Loucy (cell line): Measurements from ENCODE around the gene BPIFB3.
A peak's percentile ranks its signal among the peaks of the same experiment; 100 is the strongest.
"Not testable (repeated sequence)": the region's sequence is repeated elsewhere in the genome, so short reads cannot be mapped to it uniquely, and the experiment has no call there.

Experiments used
- H2AFZ ChIP-seq: fragments of 200-600 bp; sonication (generic); 2 replicates; pipeline ENCODE4 v1.6.0; 2016; ENCODE audit warnings: antibody characterized with exemption, mild to moderate bottlenecking, low read length, moderate library complexity
- H3F3A ChIP-seq: fragments of 200-600 bp; 2 replicates; pipeline ENCODE4 v1.6.0; 2016; ENCODE audit warnings: antibody characterized with exemption, low read depth, mild to moderate bottlenecking
- H3K27me3 ChIP-seq: fragments of 200-600 bp; sonication (generic); 2 replicates; pipeline ENCODE4 v1.6.1; 2014; ENCODE audit warnings: low read length, mild to moderate bottlenecking; ENCODE audit not compliant: insufficient read depth, poor library complexity, severe bottlenecking
- H3K36me3 ChIP-seq: fragments of 200-600 bp; sonication (generic); 2 replicates; pipeline ENCODE4 v1.6.1; 2016; ENCODE audit warnings: low read length; ENCODE audit not compliant: insufficient read depth
- H3K4me1 ChIP-seq: fragments of 200-600 bp; sonication (generic); 2 replicates; pipeline ENCODE4 v1.5.1; 2014; ENCODE audit warnings: low read length, mild to moderate bottlenecking; ENCODE audit not compliant: insufficient read depth, poor library complexity, severe bottlenecking
- H3K4me2 ChIP-seq: fragments of 200-600 bp; sonication (generic); 2 replicates; pipeline ENCODE4 v1.6.0; 2014; ENCODE audit warnings: antibody characterized with exemption, low read length, low read depth, mild to moderate bottlenecking; ENCODE audit not compliant: poor library complexity, severe bottlenecking
- H3K4me3 ChIP-seq: fragments of 200-600 bp; sonication (generic); 2 replicates; pipeline ENCODE4 v1.5.1; 2014; ENCODE audit warnings: low read length, mild to moderate bottlenecking, mixed read lengths; ENCODE audit not compliant: poor library complexity, severe bottlenecking
- H3K79me2 ChIP-seq: fragments of 200-600 bp; sonication (generic); 2 replicates; pipeline ENCODE4 v1.6.1; 2014; ENCODE audit warnings: low read length; ENCODE audit not compliant: insufficient read depth
- H3K9ac ChIP-seq: fragments of 200-600 bp; sonication (generic); 2 replicates; pipeline ENCODE4 v1.6.0; 2014; ENCODE audit warnings: mild to moderate bottlenecking, low read depth, low read length, moderate library complexity; ENCODE audit not compliant: poor library complexity, severe bottlenecking
- H3K9me2 ChIP-seq: fragments of 200-600 bp; sonication (generic); replicated peaks from 2 replicates; pipeline ENCODE4 v1.6.1; 2016; ENCODE audit warnings: low read depth, low read length, mixed read lengths
- H3K9me3 ChIP-seq: fragments of 200-600 bp; sonication (generic); 2 replicates; pipeline ENCODE4 v1.6.1; 2014; ENCODE audit warnings: mild to moderate bottlenecking, antibody characterized with exemption, low read length, low read depth; ENCODE audit not compliant: insufficient read depth
- H4K20me1 ChIP-seq: fragments of 200-600 bp; sonication (generic); 2 replicates; pipeline ENCODE4 v1.6.0; 2014; ENCODE audit warnings: antibody characterized with exemption, low read length, mild to moderate bottlenecking; ENCODE audit not compliant: insufficient read depth, poor library complexity, severe bottlenecking
- CTCF ChIP-seq: fragments of 200-600 bp; sonication (generic); conservative IDR thresholded peaks from 2 replicates; pipeline ENCODE4 v1.5.1; 2014; ENCODE audit warnings: mild to moderate bottlenecking, antibody characterized with exemption, low read length
- EZH2phosphoT487 ChIP-seq: fragments of 200-600 bp; IDR thresholded peaks from 2 replicates; pipeline ENCODE4 v1.6.1; 2018; ENCODE audit warnings: antibody characterized with exemption, mild to moderate bottlenecking, moderate library complexity, borderline replicate concordance

The BPIFB3 gene

GRCh38 chr20:33112547-33113386 lies 59.1 kb downstream of the BPIFB3 start:
- Histone ChIP-seq H2AFZ (peak overlapping the region; percentile 59; the same call in 1 of the 2 replicates), H3K4me1 (no peaks in the 10 kb centered on the region), H4K20me1 (no peaks in the 10 kb centered on the region), H3K4me2 (no peak overlapping the region), H3K27me3 (no peaks in the 10 kb centered on the region), H3K9me2 (no peaks in the 10 kb centered on the region), H3K9me3 (no peaks in the 10 kb centered on the region), H3K9ac (no peak overlapping the region), H3F3A (no peaks in the 10 kb centered on the region), H3K79me2 (no peaks in the 10 kb centered on the region), H3K4me3 (no peak overlapping the region), H3K36me3 (no peaks in the 10 kb centered on the region)
- TF ChIP-seq CTCF = no peak
- no peak for TF ChIP-seq EZH2phosphoT487

- no peaks in the 10 kb centered on the region for H4K20me1 ChIP-seq
- peak overlapping the region; percentile 59; the same call in 1 of the 2 replicates for H2AFZ ChIP-seq
- no peaks in the 10 kb centered on the region for H3K4me1 ChIP-seq
- H3F3A ChIP-seq = no peaks in the 10 kb centered on the region
- H3K4me3 ChIP-seq = no peak overlapping the region
- H3K79me2 ChIP-seq = no peaks in the 10 kb centered on the region
- no peaks in the 10 kb centered on the region for H3K9me3 ChIP-seq
- no peaks in the 10 kb centered on the region for H3K9me2 ChIP-seq
- TF ChIP-seq EZH2phosphoT487 = no peak
- no peak for TF ChIP-seq CTCF
- H3K27me3 ChIP-seq = no peaks in the 10 kb centered on the region
- H3K36me3 ChIP-seq = no peaks in the 10 kb centered on the region
- no peak overlapping the region for H3K4me2 ChIP-seq
- H3K9ac ChIP-seq = no peak overlapping the region
Observed at GRCh38 chr20:33113387-33113908, 59.7 kb downstream of the BPIFB3 start.

- H3F3A ChIP-seq, H3K4me2 ChIP-seq, H3K79me2 ChIP-seq, H2AFZ ChIP-seq, H3K9me2 ChIP-seq, H3K4me3 ChIP-seq, H3K4me1 ChIP-seq, H3K9ac ChIP-seq, H4K20me1 ChIP-seq, H3K27me3 ChIP-seq, H3K36me3 ChIP-seq, H3K9me3 ChIP-seq: not testable (repeated sequence)
Observed at GRCh38 chr20:33115501-33115900, 61.8 kb downstream of the BPIFB3 start.
